Muscle layer of duodenum (tissue), 2 donors: Measurements from ENCODE around the gene CA12.

Experiments
- H3K27ac ChIP-seq: one replicate; pipeline ENCODE4 v1.7.0; 2013; ENCODE audit warnings: mild to moderate bottlenecking, low read length
- H3K27me3 ChIP-seq: one replicate; pipeline ENCODE4 v1.7.0; 2013; ENCODE audit warnings: low read depth, mild to moderate bottlenecking, control low read depth, low read length
- H3K36me3 ChIP-seq, 2 donors: one replicate each; pipeline ENCODE4 v1.7.0; 2013; ENCODE audit warnings: low read length in 2 of 2, control low read depth in 1 of 2, mild to moderate bottlenecking in 1 of 2; ENCODE audit not compliant: insufficient read depth in 2 of 2, control insufficient read depth in 1 of 2
- H3K4me1 ChIP-seq, 2 donors: one replicate each; pipeline ENCODE4 v1.7.0; 2013; ENCODE audit warnings: low read length in 2 of 2, mild to moderate bottlenecking in 2 of 2, control low read depth in 1 of 2, moderate library complexity in 1 of 2; ENCODE audit not compliant: insufficient read depth in 2 of 2, control insufficient read depth in 1 of 2
- H3K4me3 ChIP-seq, 2 donors: one replicate each; pipeline ENCODE4 v1.7.0; 2013; ENCODE audit warnings: low read length in 2 of 2, low read depth in 1 of 2, mild to moderate bottlenecking in 1 of 2
- H3K9me3 ChIP-seq, 2 donors: one replicate each; pipeline ENCODE4 v1.7.0; 2013; ENCODE audit warnings: low read length in 2 of 2, control low read depth in 1 of 2, mild to moderate bottlenecking in 1 of 2; ENCODE audit not compliant: control insufficient read depth in 1 of 2
- donor health status: healthy.

Gene CA12

DNA sequence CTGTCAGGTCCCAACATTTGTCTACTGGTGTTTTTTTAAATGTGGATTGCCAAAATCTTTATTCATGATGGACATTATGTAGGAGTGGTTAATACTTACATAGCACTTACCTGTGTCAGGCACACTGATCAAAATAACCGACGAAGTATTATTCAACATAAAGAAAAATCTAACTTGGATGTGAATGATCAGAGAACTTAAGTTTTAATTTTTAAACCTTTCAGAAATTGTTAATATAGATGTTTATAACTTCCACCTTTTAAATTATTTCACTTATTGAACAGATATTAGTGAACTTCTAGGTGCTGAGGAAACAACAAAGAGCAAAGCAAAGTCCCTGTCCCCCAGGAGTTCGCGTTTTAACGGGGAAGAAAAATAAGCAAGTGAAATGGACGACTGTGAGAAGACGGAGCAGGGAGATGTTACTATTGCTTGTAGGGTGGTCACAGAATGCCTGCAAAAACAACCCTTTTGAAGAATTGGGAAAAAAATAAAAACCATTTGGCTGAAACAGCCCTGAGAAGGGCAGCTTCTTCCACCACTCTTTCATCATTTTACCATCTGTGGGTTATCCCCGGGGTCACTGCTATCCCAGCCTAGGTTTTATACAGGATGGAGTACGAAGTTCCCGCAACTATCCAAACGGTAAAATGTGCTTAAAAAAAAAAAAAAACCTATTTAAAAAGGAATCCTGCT lies 105.2 kb downstream of the CA12 start:
- Histone ChIP-seq H3K4me1 (peaks cover 3 to 4% of the 10 kb centered on the region in 2 donors), H3K9me3 (no peaks in the 10 kb centered on the region), H3K27ac (peak overlapping the region; percentile 83), H3K27me3 (no peaks in the 10 kb centered on the region), H3K36me3 (no peaks in the 10 kb centered on the region), H3K4me3 (peak overlapping the region; percentile 69 to 77)

DNA sequence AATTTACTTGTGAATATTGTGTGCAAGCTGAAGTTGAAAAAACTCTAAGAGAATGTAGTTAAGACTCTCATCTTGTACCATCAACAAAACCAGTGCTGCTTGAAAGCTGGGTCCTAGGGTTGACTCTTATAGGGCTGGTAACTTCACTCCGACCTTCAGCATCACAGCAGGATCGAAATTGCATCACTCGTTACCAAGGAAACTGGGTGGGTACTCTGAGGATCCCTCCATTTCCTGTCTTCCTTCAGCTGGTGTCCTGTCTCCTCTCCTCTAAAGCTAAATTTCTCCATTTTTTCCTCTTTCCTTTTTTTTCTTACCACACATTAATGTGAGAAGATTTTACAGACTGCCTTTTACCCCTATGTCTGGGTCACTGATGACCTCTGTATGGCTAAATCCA lies 107.2 kb downstream of the CA12 start:
- Histone ChIP-seq H3K27ac (no peak overlapping the region), H3K4me3 (no peak overlapping the region), H3K27me3 (no peaks in the 10 kb centered on the region), H3K4me1 (peaks cover 3 to 4% of the 10 kb centered on the region in 2 donors), H3K36me3 (no peaks in the 10 kb centered on the region), H3K9me3 (no peaks in the 10 kb centered on the region)
